SK-N-SH (cell line): ENCODE measurements around the gene ITGAE. TPM values are rescaled to one million over a fixed set of nuclear protein-coding genes. Genes with fewer than 3 reads are reported as not detected.
"Not testable (repeated sequence)": the region's sequence is repeated elsewhere in the genome, so short reads cannot be mapped to it uniquely, and the experiment has no call there.

Experiments
- CTCF ChIA-PET: fragments of 300-600, 350-600 bp; formaldehyde crosslinking; extraction: SDS; loops from one replicate; lab custom pipeline; 2021; lab: Yijun Ruan, JAX
- POLR2A ChIA-PET: fragments of 350-600 bp; sonication (Branson Sonifier 250); formaldehyde crosslinking; extraction: SDS; loops from one replicate; lab custom pipeline; 2020; ENCODE audit warnings: antibody characterized with exemption, inconsistent platforms; lab: Yijun Ruan, JAX
- DNase-seq: peaks from one replicate; pipeline ENCODE4 v3.0.0; 2012
- H2AFZ ChIP-seq: fragments of 200-600 bp; sonication (generic); 2 replicates; pipeline ENCODE4 v1.8.1; 2016; ENCODE audit warnings: antibody characterized with exemption, mild to moderate bottlenecking, low read depth
- H3F3A ChIP-seq: fragments of 200-600 bp; sonication (generic); replicated peaks from 2 replicates; pipeline ENCODE3; 2016; ENCODE audit warnings: antibody characterized with exemption, mild to moderate bottlenecking; ENCODE audit not compliant: insufficient read depth
- H3K27ac ChIP-seq, 2 experiments: fragments of 200-500 bp in 1 of 2; fragments of 200-600 bp in 1 of 2; sonication (Bioruptor generic) in 1 of 2; sonication (generic), shearing (Covaris generic) in 1 of 2; 2 replicates each; pipeline versions ENCODE4 v1.5.1 to v1.6.1; 2014 to 2016; ENCODE audit warnings: low read depth in 2 of 2, inconsistent platforms in 1 of 2, low read length in 1 of 2, mild to moderate bottlenecking in 1 of 2, mixed read lengths in 1 of 2
- H3K27me3 ChIP-seq: fragments of 200-600 bp; sonication (generic), shearing (Covaris generic); 2 replicates; pipeline ENCODE4 v1.6.1; 2016; ENCODE audit warnings: mixed run types; ENCODE audit not compliant: insufficient read depth
- H3K36me3 ChIP-seq, 2 experiments: fragments of 200-500 bp in 1 of 2; fragments of 200-600 bp in 1 of 2; sonication (Bioruptor generic) in 1 of 2; sonication (generic) in 1 of 2; replicated peaks in 1 of 2; 2 replicates each; pipeline versions ENCODE3 to v1.5.1; 2014 to 2016; ENCODE audit warnings: low read length in 1 of 2, mild to moderate bottlenecking in 1 of 2; ENCODE audit not compliant: insufficient read depth in 2 of 2, control insufficient read depth in 1 of 2
- H3K4me1 ChIP-seq, 2 experiments: fragments of 200-500 bp in 1 of 2; fragments of 200-600 bp in 1 of 2; sonication (Bioruptor generic) in 1 of 2; sonication (generic), shearing (Covaris generic) in 1 of 2; 2 replicates each; pipeline versions ENCODE4 v1.5.1 to v1.6.1; 2014 to 2016; ENCODE audit warnings: low read depth in 1 of 2, low read length in 1 of 2, mixed run types in 1 of 2; ENCODE audit not compliant: insufficient read depth in 2 of 2, control insufficient read depth in 1 of 2
- H3K4me2 ChIP-seq: fragments of 200-600 bp; sonication (generic), shearing (Covaris generic); 2 replicates; pipeline ENCODE4 v1.6.1; 2017; ENCODE audit warnings: mixed run types
- H3K4me3 ChIP-seq, 2 experiments: fragments of 200-500 bp in 1 of 2; fragments of 200-600 bp in 1 of 2; sonication (Bioruptor generic) in 1 of 2; sonication (generic), shearing (Covaris generic) in 1 of 2; 2 replicates each; pipeline versions ENCODE4 v1.5.1 to v1.8.1; 2014 to 2016; ENCODE audit warnings: low read depth in 2 of 2, inconsistent platforms in 1 of 2, low read length in 1 of 2, mild to moderate bottlenecking in 1 of 2, mixed read lengths in 1 of 2, moderate library complexity in 1 of 2
- H3K79me2 ChIP-seq: fragments of 200-600 bp; sonication (generic); 2 replicates; pipeline ENCODE4 v1.8.1; 2017; ENCODE audit warnings: mild to moderate bottlenecking; ENCODE audit not compliant: insufficient read depth
- H3K9ac ChIP-seq: fragments of 200-600 bp; sonication (generic); 2 replicates; pipeline ENCODE4 v1.6.1; 2017; ENCODE audit warnings: mixed run types
- H3K9me2 ChIP-seq: fragments of 200-600 bp; sonication (generic); 2 replicates; pipeline ENCODE4 v1.6.1; 2017; ENCODE audit warnings: mixed run types
- H3K9me3 ChIP-seq: fragments of 200-600 bp; sonication (generic); 2 replicates; pipeline ENCODE4 v1.6.1; 2017; ENCODE audit warnings: mixed run types, mild to moderate bottlenecking, moderate library complexity
- H4K20me1 ChIP-seq: fragments of 200-600 bp; sonication (generic); 2 replicates; pipeline ENCODE4 v1.6.1; 2017; ENCODE audit warnings: mild to moderate bottlenecking, mixed run types; ENCODE audit not compliant: insufficient read depth
- ELF1 ChIP-seq: IDR thresholded peaks from 2 replicates; pipeline ENCODE4 v1.4.0; 2012
- EP300 ChIP-seq, 2 experiments: IDR thresholded peaks; 2 replicates each; pipeline versions ENCODE4 v1.4.0 to v1.6.1; 2012; ENCODE audit warnings: borderline replicate concordance in 1 of 2, low read depth in 1 of 2, low read length in 1 of 2
- FOXM1 ChIP-seq: IDR thresholded peaks from 2 replicates; pipeline ENCODE4 v1.4.0; 2012; ENCODE audit warnings: low read depth, mild to moderate bottlenecking
- GABPA ChIP-seq: IDR thresholded peaks from 2 replicates; pipeline ENCODE4 v1.4.0; 2012; ENCODE audit warnings: low read depth, mild to moderate bottlenecking
- GATA2 ChIP-seq: sonication (generic); formaldehyde crosslinking; IDR thresholded peaks from 2 replicates; pipeline ENCODE4 v1.5.0; 2020; ENCODE audit warnings: mild to moderate bottlenecking, missing genetic modification reagents
- JUND ChIP-seq: IDR thresholded peaks from 2 replicates; pipeline ENCODE4 v1.4.0; 2012
- MXI1 ChIP-seq: IDR thresholded peaks from 2 replicates; pipeline ENCODE4 v1.6.1; 2012; ENCODE audit warnings: mild to moderate bottlenecking, low read depth, low read length, improper control_type of control experiment
- NFIC ChIP-seq: IDR thresholded peaks from 2 replicates; pipeline ENCODE4 v1.4.0; 2012; ENCODE audit warnings: borderline replicate concordance
- NRF1 ChIP-seq: IDR thresholded peaks from 2 replicates; pipeline ENCODE4 v1.6.1; 2012; ENCODE audit warnings: low read depth, mild to moderate bottlenecking, low read length
- RCOR1 ChIP-seq: fragments of 150-350 bp; IDR thresholded peaks from 2 replicates; pipeline ENCODE4 v1.6.1; 2017; ENCODE audit warnings: antibody characterized with exemption, low read length
- RFX5 ChIP-seq: IDR thresholded peaks from 2 replicates; pipeline ENCODE4 v1.6.1; 2012; ENCODE audit warnings: mild to moderate bottlenecking, improper control_type of control experiment, low read length
- RXRA ChIP-seq: IDR thresholded peaks from 2 replicates; pipeline ENCODE4 v1.4.0; 2012; ENCODE audit warnings: low read depth, mild to moderate bottlenecking, borderline replicate concordance
- TAF1 ChIP-seq: IDR thresholded peaks from 2 replicates; pipeline ENCODE4 v1.6.1; 2012; ENCODE audit warnings: low read depth, mild to moderate bottlenecking, low read length, moderate library complexity, borderline replicate concordance
- TEAD4 ChIP-seq: IDR thresholded peaks from 2 replicates; pipeline ENCODE4 v1.4.0; 2012; ENCODE audit warnings: mild to moderate bottlenecking, borderline replicate concordance; ENCODE audit not compliant: insufficient read depth
- ZBTB33 ChIP-seq: IDR thresholded peaks from 2 replicates; pipeline ENCODE4 v1.4.0; 2012; ENCODE audit warnings: low read depth, borderline replicate concordance
- WGBS: methylation state at CpG from one replicate; pipeline ENCODE4 v1.1.6; 2017; ENCODE audit warnings: low lambda C conversion rate; 5-methylcytosine and 5-hydroxymethylcytosine counted together
- polyA plus RNA-seq, 3 experiments: library from polyadenylated mRNA; depleted of rRNA; stranded (reverse); fragments of >200 nt; gene quantifications; 2 replicates each; pipeline ENCODE4 v1.2.3, GENCODE V29; 2012
- TF ChIP-seq, protein P1 (sequence below): fragments of 200-600 bp; sonication (generic); IDR thresholded peaks from 2 replicates; pipeline ENCODE4 v1.6.1; 2017; ENCODE audit warnings: antibody characterized with exemption, mild to moderate bottlenecking, moderate library complexity
- TF ChIP-seq, protein P2 (sequence below): fragments of 150-350 bp; IDR thresholded peaks from 2 replicates; pipeline ENCODE4 v1.6.1; 2016; ENCODE audit warnings: mild to moderate bottlenecking, low read depth, low read length
- TF ChIP-seq, protein P3 (sequence below): IDR thresholded peaks from 2 replicates; pipeline ENCODE4 v1.4.0; 2012; ENCODE audit warnings: low read depth

Gene ITGAE
- polyA plus RNA-seq, 1 of the 3 experiments (the other 2 are of a cell fraction), result 56.7 TPM

GRCh38 chr17:3704931-3705717 lies 95.9 kb downstream of the ITGAE start:
- Histone ChIP-seq H3K79me2 (no peaks in the 10 kb centered on the region), H3K9ac (no peak overlapping the region), H3K4me1 (no peaks in the 10 kb centered on the region), H3K9me2 (no peaks in the 10 kb centered on the region), H3K27me3 (no peaks in the 10 kb centered on the region), H3K4me3 (no peak overlapping the region), H4K20me1 (no peaks in the 10 kb centered on the region), H3K36me3 (no peaks in the 10 kb centered on the region), H3F3A (no peaks in the 10 kb centered on the region), H3K4me2 (no peak overlapping the region), H2AFZ (no peak overlapping the region), H3K9me3 (no peaks in the 10 kb centered on the region), H3K27ac (no peak overlapping the region)
- DNase-seq, result no peak
- ChIA-PET CTCF (no interaction called here), POLR2A (no interaction called here)
- 72% methylated on average over 20 of the region's 20 CpGs for WGBS
- TF ChIP-seq TAF1, result no peak

DNA sequence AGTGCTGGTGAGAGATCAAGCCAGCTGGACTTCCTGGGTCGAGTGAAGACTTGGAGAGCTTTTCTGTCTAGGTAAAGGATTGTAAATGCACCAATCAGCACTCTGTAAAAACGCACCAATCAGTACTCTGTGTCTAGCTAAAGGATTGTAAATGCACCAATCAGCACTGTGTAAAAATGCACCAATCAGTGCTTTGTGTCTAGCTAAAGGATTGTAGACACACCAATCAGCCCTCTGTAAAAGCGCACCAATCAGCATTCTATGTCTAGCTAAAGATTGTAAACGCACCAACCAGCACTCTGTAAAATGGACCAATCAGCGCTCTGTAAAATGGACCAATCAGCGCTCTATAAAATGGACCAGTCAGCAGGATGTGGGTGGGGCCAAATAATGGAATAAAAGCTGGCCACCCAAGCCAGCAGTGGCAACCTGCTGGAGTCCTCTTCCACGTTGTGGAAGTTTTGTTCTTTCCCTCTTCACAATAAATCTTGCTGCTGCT lies 98.9 kb downstream of the ITGAE start:
- H3K4me1 ChIP-seq, H4K20me1 ChIP-seq, H2AFZ ChIP-seq, H3F3A ChIP-seq, H3K27me3 ChIP-seq, H3K27ac ChIP-seq, H3K4me3 ChIP-seq, H3K79me2 ChIP-seq, H3K4me2 ChIP-seq, POLR2A ChIA-PET, H3K9ac ChIP-seq, H3K36me3 ChIP-seq, H3K9me2 ChIP-seq, DNase-seq, H3K9me3 ChIP-seq: not testable (repeated sequence)
- WGBS, result 60% methylated on average over 5 of the region's 7 CpGs
- CTCF ChIA-PET, result interaction anchor here (1.4 kb wide), 1 partner anchor 36 kb away, joined by 4 read pairs; no protein-coding TSS in a partner anchor

DNA sequence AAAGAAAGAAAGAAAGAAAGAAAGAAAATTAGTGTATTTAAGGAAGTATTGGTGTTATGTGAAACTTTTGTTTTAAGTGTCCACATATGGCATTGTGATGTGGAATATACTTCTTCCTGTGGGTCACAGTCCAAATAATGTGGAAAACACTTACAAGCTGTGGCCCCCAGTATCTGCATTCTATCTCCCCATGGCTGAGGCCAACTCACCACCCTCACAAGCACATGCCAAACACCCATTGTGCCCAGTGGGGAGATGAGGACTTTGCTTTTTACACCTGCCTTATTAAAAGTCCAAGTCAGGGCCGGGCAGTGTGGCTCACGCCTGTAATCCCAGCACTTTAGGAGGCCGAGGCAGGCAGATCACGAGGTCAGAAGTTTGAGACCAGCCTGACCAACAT lies 101.0 kb downstream of the ITGAE start:
- Histone ChIP-seq H3K4me1 (peaks cover 0 to 9% of the 10 kb centered on the region in 2 experiments; a peak in 1 of 4 replicates), H3K9me2 (no peaks in the 10 kb centered on the region), H3F3A (no peaks in the 10 kb centered on the region), H3K79me2 (no peaks in the 10 kb centered on the region), H2AFZ (no peak overlapping the region), H3K36me3 (no peaks in the 10 kb centered on the region), H3K4me2 (no peak overlapping the region), H4K20me1 (no peaks in the 10 kb centered on the region), H3K9ac (no peak overlapping the region), H3K27ac (no peak overlapping the region), H3K27me3 (no peaks in the 10 kb centered on the region), H3K9me3 (no peaks in the 10 kb centered on the region), H3K4me3 (no peak overlapping the region)
- WGBS, result 73% methylated on average over 4 of the region's 4 CpGs
- TF ChIP-seq EP300 (IDR thresholded peaks at IDR 0.05; ENCODE audit: borderline replicate concordance in 1 of 2, low read depth in 1 of 2, low read length in 1 of 2), result no peak
- no peak for TF ChIP-seq MXI1
- TF ChIP-seq, protein P1, sequence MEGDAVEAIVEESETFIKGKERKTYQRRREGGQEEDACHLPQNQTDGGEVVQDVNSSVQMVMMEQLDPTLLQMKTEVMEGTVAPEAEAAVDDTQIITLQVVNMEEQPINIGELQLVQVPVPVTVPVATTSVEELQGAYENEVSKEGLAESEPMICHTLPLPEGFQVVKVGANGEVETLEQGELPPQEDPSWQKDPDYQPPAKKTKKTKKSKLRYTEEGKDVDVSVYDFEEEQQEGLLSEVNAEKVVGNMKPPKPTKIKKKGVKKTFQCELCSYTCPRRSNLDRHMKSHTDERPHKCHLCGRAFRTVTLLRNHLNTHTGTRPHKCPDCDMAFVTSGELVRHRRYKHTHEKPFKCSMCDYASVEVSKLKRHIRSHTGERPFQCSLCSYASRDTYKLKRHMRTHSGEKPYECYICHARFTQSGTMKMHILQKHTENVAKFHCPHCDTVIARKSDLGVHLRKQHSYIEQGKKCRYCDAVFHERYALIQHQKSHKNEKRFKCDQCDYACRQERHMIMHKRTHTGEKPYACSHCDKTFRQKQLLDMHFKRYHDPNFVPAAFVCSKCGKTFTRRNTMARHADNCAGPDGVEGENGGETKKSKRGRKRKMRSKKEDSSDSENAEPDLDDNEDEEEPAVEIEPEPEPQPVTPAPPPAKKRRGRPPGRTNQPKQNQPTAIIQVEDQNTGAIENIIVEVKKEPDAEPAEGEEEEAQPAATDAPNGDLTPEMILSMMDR, result no peak
- no peak for TF ChIP-seq GABPA
- no peak for TF ChIP-seq RCOR1
- no peak for TF ChIP-seq NRF1
- no peak for TF ChIP-seq NFIC
- no peak for TF ChIP-seq ELF1
- TF ChIP-seq, protein P2, sequence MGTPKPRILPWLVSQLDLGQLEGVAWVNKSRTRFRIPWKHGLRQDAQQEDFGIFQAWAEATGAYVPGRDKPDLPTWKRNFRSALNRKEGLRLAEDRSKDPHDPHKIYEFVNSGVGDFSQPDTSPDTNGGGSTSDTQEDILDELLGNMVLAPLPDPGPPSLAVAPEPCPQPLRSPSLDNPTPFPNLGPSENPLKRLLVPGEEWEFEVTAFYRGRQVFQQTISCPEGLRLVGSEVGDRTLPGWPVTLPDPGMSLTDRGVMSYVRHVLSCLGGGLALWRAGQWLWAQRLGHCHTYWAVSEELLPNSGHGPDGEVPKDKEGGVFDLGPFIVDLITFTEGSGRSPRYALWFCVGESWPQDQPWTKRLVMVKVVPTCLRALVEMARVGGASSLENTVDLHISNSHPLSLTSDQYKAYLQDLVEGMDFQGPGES, result no peak
- no peak for TF ChIP-seq RFX5
- TF ChIP-seq, protein P3, sequence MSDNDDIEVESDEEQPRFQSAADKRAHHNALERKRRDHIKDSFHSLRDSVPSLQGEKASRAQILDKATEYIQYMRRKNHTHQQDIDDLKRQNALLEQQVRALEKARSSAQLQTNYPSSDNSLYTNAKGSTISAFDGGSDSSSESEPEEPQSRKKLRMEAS, result no peak
- TF ChIP-seq GATA2 (CRISPR knock-in tag), result no peak
- TF ChIP-seq ZBTB33, result no peak
- no peak for TF ChIP-seq JUND
- no peak for TF ChIP-seq TEAD4
- TF ChIP-seq RXRA, result no peak
- no peak for TF ChIP-seq FOXM1
- ChIA-PET CTCF (no interaction called here), POLR2A (no interaction called here)
- DNase-seq, result no peak
